H9 (cell line): ENCODE measurements around the gene KCNH4. TPM values are rescaled to one million over a fixed set of nuclear protein-coding genes. Genes with fewer than 3 reads are reported as not detected.

Experiments used
- DNase-seq: peaks from one replicate; pipeline ENCODE4 v3.0.0-alpha.2; 2017
- H2AFZ ChIP-seq: one replicate; pipeline ENCODE4 v1.6.1; 2013; ENCODE audit warnings: mild to moderate bottlenecking, low read length, control low read depth, moderate library complexity
- H2AK5ac ChIP-seq: 2 replicates; pipeline ENCODE4 v1.6.1; 2013; ENCODE audit warnings: low read length, control low read depth, mixed read lengths; ENCODE audit not compliant: insufficient read length
- H2BK120ac ChIP-seq: one replicate; pipeline ENCODE4 v1.6.1; 2013; ENCODE audit warnings: low read depth, mild to moderate bottlenecking, low read length, control low read depth, inconsistent platforms; ENCODE audit not compliant: poor library complexity, severe bottlenecking
- H2BK12ac ChIP-seq: 2 replicates; pipeline ENCODE4 v1.6.1; 2013; ENCODE audit warnings: low read length, control low read depth, mixed read lengths, low read depth; ENCODE audit not compliant: insufficient read length
- H2BK15ac ChIP-seq: 2 replicates; pipeline ENCODE4 v1.6.1; 2013; ENCODE audit warnings: low read depth, low read length, control low read depth
- H2BK20ac ChIP-seq: one replicate; pipeline ENCODE4 v1.6.1; 2013; ENCODE audit warnings: low read depth, mild to moderate bottlenecking, low read length, control low read depth, inconsistent platforms; ENCODE audit not compliant: poor library complexity, severe bottlenecking
- H2BK5ac ChIP-seq: 2 replicates; pipeline ENCODE4 v1.6.1; 2013; ENCODE audit warnings: low read length, control low read depth, mixed read lengths; ENCODE audit not compliant: insufficient read length
- H3K14ac ChIP-seq: 2 replicates; pipeline ENCODE4 v1.6.1; 2013; ENCODE audit warnings: low read length, control low read depth; ENCODE audit not compliant: insufficient read depth
- H3K18ac ChIP-seq: 2 replicates; pipeline ENCODE4 v1.6.1; 2013; ENCODE audit warnings: low read depth, mild to moderate bottlenecking, mixed read lengths, low read length, control low read depth; ENCODE audit not compliant: insufficient read length
- H3K23ac ChIP-seq: 2 replicates; pipeline ENCODE4 v1.6.1; 2013; ENCODE audit warnings: low read length, control low read depth, mixed read lengths, low read depth; ENCODE audit not compliant: insufficient read length
- H3K23me2 ChIP-seq: 2 replicates; pipeline ENCODE4 v1.6.1; 2013; ENCODE audit warnings: low read depth, mild to moderate bottlenecking, mixed read lengths, low read length, control low read depth; ENCODE audit not compliant: insufficient read length, poor library complexity, severe bottlenecking
- H3K27ac ChIP-seq: 2 replicates; pipeline ENCODE4 v1.5.1; 2013; ENCODE audit warnings: low read length, control low read depth, mixed read lengths, low read depth; ENCODE audit not compliant: insufficient read length
- H3K27me3 ChIP-seq: 2 replicates; pipeline ENCODE4 v1.6.1; 2013; ENCODE audit warnings: low read length, control low read depth, inconsistent platforms; ENCODE audit not compliant: insufficient read depth
- H3K4ac ChIP-seq: 2 replicates; pipeline ENCODE4 v1.6.1; 2013; ENCODE audit warnings: low read depth, mild to moderate bottlenecking, control low read depth, inconsistent platforms, low read length, moderate library complexity
- H3K4me1 ChIP-seq: 2 replicates; pipeline ENCODE4 v1.6.1; 2013; ENCODE audit warnings: low read length, control low read depth, inconsistent platforms; ENCODE audit not compliant: insufficient read depth
- H3K4me2 ChIP-seq: 2 replicates; pipeline ENCODE4 v1.6.1; 2013; ENCODE audit warnings: low read length, control low read depth, mixed read lengths; ENCODE audit not compliant: insufficient read length, insufficient read depth
- H3K56ac ChIP-seq: 2 replicates; pipeline ENCODE4 v1.6.1; 2013; ENCODE audit warnings: low read depth, mild to moderate bottlenecking, mixed read lengths, low read length, control low read depth; ENCODE audit not compliant: insufficient read length
- H3K79me1 ChIP-seq: 2 replicates; pipeline ENCODE4 v1.6.1; 2013; ENCODE audit warnings: low read depth, mild to moderate bottlenecking, moderate library complexity, low read length, control low read depth, inconsistent platforms; ENCODE audit not compliant: insufficient read depth, poor library complexity, severe bottlenecking
- H3K79me2 ChIP-seq: 2 replicates; pipeline ENCODE4 v1.6.1; 2013; ENCODE audit warnings: low read length, control low read depth, inconsistent platforms; ENCODE audit not compliant: insufficient read depth
- H3K9ac ChIP-seq: 2 replicates; pipeline ENCODE4 v1.6.1; 2013; ENCODE audit warnings: low read length, control low read depth, mixed read lengths; ENCODE audit not compliant: insufficient read length; ENCODE audit errors: extremely low read depth
- H3K9me3 ChIP-seq: one replicate; pipeline ENCODE4 v1.6.1; 2013; ENCODE audit warnings: low read depth, low read length, inconsistent platforms; ENCODE audit not compliant: control insufficient read depth
- H3T11ph ChIP-seq: one replicate; pipeline ENCODE4 v1.6.1; 2013; ENCODE audit warnings: mild to moderate bottlenecking, low read length, control low read depth, inconsistent platforms
- H4K20me1 ChIP-seq: one replicate; pipeline ENCODE4 v1.6.1; 2013; ENCODE audit not compliant: control insufficient read depth, insufficient read length, insufficient read depth
- H4K5ac ChIP-seq: 2 replicates; pipeline ENCODE4 v1.6.1; 2013; ENCODE audit warnings: low read depth, mild to moderate bottlenecking, mixed read lengths, low read length, control low read depth; ENCODE audit not compliant: insufficient read length
- H4K8ac ChIP-seq: replicated peaks from 2 replicates; pipeline ENCODE4 v1.6.1; 2013; ENCODE audit warnings: low read length, control low read depth, mixed read lengths, low read depth; ENCODE audit not compliant: insufficient read length
- H4K91ac ChIP-seq: 2 replicates; pipeline ENCODE4 v1.6.1; 2013; ENCODE audit warnings: low read depth, mild to moderate bottlenecking, moderate library complexity, mixed read lengths, low read length, control low read depth; ENCODE audit not compliant: insufficient read length
- H3K27ac Mint-ChIP-seq, 3 experiments: 2 replicates in 2 of 3; 3 replicates in 1 of 3; pipeline ENCODE4 v1.8.0; 2020 to 2021; ENCODE audit warnings: mixed read lengths in 3 of 3, mild to moderate bottlenecking in 1 of 3, moderate library complexity in 1 of 3
- H3K27me3 Mint-ChIP-seq: 2 replicates; pipeline ENCODE4 v1.8.0; 2021; ENCODE audit warnings: low read depth, mild to moderate bottlenecking, moderate library complexity, mixed read lengths
- H3K36me3 Mint-ChIP-seq, 3 experiments: 2 replicates in 2 of 3; 3 replicates in 1 of 3; pipeline ENCODE4 v1.8.0; 2020 to 2021; ENCODE audit warnings: low read depth in 3 of 3, mixed read lengths in 3 of 3; ENCODE audit not compliant: insufficient read depth in 1 of 3
- H3K4me1 Mint-ChIP-seq, 2 experiments: 2 replicates each; pipeline ENCODE4 v1.8.0; 2020; ENCODE audit warnings: mixed read lengths in 2 of 2
- H3K4me3 Mint-ChIP-seq, 2 experiments: 2 replicates in 1 of 2; 3 replicates in 1 of 2; pipeline ENCODE4 v1.8.0; 2020 to 2021; ENCODE audit warnings: mild to moderate bottlenecking in 2 of 2, mixed read lengths in 2 of 2, moderate library complexity in 1 of 2
- H3K9me3 Mint-ChIP-seq, 2 experiments: 2 replicates in 1 of 2; 3 replicates in 1 of 2; pipeline ENCODE4 v1.8.0; 2020; ENCODE audit warnings: mild to moderate bottlenecking in 2 of 2, mixed read lengths in 2 of 2, moderate library complexity in 1 of 2
- WGBS: extraction: QIAGEN DNeasy Blood & Tissue Kit; methylation state at CpG from one replicate; pipeline ENCODE4 v1.1.7; 2013; ENCODE audit warnings: missing lambda C conversion rate, low lambda C conversion rate, mixed read lengths; ENCODE audit not compliant: insufficient read length; ENCODE audit errors: extremely low coverage; 5-methylcytosine and 5-hydroxymethylcytosine counted together
- total RNA-seq: library from RNA; stranded (reverse); gene quantifications from 2 replicates; pipeline ENCODE4 v1.2.1, GENCODE V29; 2021
- TF ChIP-seq, protein P1 (sequence below): fragments of 200-600 bp; sonication (generic); conservative IDR thresholded peaks from 3 replicates; pipeline ENCODE4 v1.8.0; 2021; ENCODE audit warnings: antibody characterized with exemption, mild to moderate bottlenecking

The KCNH4 gene
- total RNA-seq, 1 experiment from 2014 or later, result not detected

DNA sequence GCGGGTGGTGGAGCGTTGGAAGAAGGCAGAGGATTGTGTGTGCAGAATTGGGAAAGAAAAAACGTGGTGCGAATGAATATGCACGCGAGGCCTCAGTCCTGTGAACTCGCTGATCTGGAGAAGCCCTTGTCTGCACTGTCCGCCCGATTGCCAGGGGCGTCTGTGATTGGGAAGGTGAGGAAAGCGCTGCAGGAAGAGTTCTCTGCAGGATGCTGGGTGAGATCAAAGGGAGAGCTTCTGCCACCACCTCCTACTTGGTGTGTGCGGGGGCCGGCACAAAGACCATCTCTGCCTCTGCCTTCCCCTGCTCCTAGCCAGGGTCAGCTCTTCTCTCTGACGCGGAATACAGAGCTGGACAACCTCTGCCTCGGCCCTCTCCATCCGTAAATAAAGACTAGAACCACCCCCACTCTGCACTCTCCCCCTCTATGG is 25.3 kb downstream of the KCNH4 start:
- Histone ChIP-seq H4K91ac (no peak overlapping the region), H3K4me1 (no peaks in the 10 kb centered on the region; the same call in 1 of the 2 replicates), H2AFZ (no peak overlapping the region), H3K23ac (no peak overlapping the region), H3K27ac (no peak overlapping the region), H4K20me1 (no peaks in the 10 kb centered on the region), H3K79me1 (peaks cover 2% of the 10 kb centered on the region), H3K9ac (peak overlapping the region; percentile 58), H3K56ac (no peak overlapping the region), H4K5ac (no peak overlapping the region), H3K4ac (no peak overlapping the region; the same call in 1 of the 2 replicates), H3K18ac (peak overlapping the region; percentile 56), H2BK5ac (no peak overlapping the region), H2BK15ac (no peak overlapping the region), H4K8ac (no peak overlapping the region), H2BK20ac (no peak overlapping the region), H2BK120ac (no peak overlapping the region), H3K9me3 (no peaks in the 10 kb centered on the region), H2BK12ac (no peak overlapping the region), H3K79me2 (peaks cover 17% of the 10 kb centered on the region; the same call in 1 of the 2 replicates), H3K27me3 (no peaks in the 10 kb centered on the region), H3K14ac (peak overlapping the region; percentile 54; the same call in 1 of the 2 replicates), H3K23me2 (peaks cover 15% of the 10 kb centered on the region), H3K4me2 (peak overlapping the region; percentile 86), H2AK5ac (no peak overlapping the region), H3T11ph (no peak overlapping the region)
- TF ChIP-seq, protein P1, sequence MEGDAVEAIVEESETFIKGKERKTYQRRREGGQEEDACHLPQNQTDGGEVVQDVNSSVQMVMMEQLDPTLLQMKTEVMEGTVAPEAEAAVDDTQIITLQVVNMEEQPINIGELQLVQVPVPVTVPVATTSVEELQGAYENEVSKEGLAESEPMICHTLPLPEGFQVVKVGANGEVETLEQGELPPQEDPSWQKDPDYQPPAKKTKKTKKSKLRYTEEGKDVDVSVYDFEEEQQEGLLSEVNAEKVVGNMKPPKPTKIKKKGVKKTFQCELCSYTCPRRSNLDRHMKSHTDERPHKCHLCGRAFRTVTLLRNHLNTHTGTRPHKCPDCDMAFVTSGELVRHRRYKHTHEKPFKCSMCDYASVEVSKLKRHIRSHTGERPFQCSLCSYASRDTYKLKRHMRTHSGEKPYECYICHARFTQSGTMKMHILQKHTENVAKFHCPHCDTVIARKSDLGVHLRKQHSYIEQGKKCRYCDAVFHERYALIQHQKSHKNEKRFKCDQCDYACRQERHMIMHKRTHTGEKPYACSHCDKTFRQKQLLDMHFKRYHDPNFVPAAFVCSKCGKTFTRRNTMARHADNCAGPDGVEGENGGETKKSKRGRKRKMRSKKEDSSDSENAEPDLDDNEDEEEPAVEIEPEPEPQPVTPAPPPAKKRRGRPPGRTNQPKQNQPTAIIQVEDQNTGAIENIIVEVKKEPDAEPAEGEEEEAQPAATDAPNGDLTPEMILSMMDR, result no peak
- H3K36me3 Mint-ChIP-seq, result peaks cover 0 to 6% (median 0%) of the 10 kb centered on the region in 3 experiments; a peak in 2 of 7 replicates
- WGBS, result no CpG with 5 or more reads among the region's 17 CpGs
- no peaks in the 10 kb centered on the region for H3K9me3 Mint-ChIP-seq
- peak overlapping the region in 2 of 3 experiments; percentile 19 to 91; a peak in 3 of 7 replicates for H3K27ac Mint-ChIP-seq
- no peaks in the 10 kb centered on the region for H3K27me3 Mint-ChIP-seq
- H3K4me1 Mint-ChIP-seq, result peaks cover 28 to 32% of the 10 kb centered on the region in 2 experiments
- peak; percentile 79 for DNase-seq
- H3K4me3 Mint-ChIP-seq, result peak overlapping the region; percentile 86 to 89
